HL-60 (cell line): ENCODE data around the gene ZNF181.

ENCODE experiments used
- POLR2AphosphoS5 ChIP-seq: IDR thresholded peaks from 2 replicates; pipeline ENCODE4 v1.6.1; 2012; ENCODE audit warnings: low read depth
- TF ChIP-seq, protein P1 (sequence below): IDR thresholded peaks from one replicate; pipeline ENCODE4 v1.5.1; 2011; ENCODE audit warnings: low read length, control low read depth, inconsistent platforms; ENCODE audit not compliant: insufficient read depth
- TF ChIP-seq, protein P2 (sequence below): IDR thresholded peaks from 2 replicates; pipeline ENCODE4 v1.6.1; 2012; ENCODE audit warnings: low read depth; ENCODE audit not compliant: insufficient replicate concordance

DNA sequence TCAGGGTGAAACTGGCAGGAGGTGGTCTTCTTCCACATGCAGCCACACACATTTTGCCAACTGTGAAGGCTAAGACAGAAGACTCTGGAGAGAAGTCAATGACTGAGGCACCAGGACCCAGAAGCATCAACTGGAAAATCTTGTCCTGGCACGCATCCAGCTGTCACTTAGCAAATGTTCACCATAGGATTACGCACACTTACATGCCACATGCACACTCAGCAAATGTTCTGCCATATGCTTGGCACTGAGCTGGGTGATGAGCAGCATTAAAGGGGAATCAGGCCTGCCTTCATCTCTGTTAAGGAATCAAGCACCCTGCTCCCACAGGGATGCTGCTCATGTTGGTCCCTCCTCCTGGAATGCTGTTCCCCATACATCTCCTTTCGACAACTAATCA is 33.9 kb downstream of the ZNF181 start:
- TF ChIP-seq, protein P1, sequence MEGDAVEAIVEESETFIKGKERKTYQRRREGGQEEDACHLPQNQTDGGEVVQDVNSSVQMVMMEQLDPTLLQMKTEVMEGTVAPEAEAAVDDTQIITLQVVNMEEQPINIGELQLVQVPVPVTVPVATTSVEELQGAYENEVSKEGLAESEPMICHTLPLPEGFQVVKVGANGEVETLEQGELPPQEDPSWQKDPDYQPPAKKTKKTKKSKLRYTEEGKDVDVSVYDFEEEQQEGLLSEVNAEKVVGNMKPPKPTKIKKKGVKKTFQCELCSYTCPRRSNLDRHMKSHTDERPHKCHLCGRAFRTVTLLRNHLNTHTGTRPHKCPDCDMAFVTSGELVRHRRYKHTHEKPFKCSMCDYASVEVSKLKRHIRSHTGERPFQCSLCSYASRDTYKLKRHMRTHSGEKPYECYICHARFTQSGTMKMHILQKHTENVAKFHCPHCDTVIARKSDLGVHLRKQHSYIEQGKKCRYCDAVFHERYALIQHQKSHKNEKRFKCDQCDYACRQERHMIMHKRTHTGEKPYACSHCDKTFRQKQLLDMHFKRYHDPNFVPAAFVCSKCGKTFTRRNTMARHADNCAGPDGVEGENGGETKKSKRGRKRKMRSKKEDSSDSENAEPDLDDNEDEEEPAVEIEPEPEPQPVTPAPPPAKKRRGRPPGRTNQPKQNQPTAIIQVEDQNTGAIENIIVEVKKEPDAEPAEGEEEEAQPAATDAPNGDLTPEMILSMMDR = no peak
- TF ChIP-seq POLR2AphosphoS5 = no peak
- TF ChIP-seq, protein P2, sequence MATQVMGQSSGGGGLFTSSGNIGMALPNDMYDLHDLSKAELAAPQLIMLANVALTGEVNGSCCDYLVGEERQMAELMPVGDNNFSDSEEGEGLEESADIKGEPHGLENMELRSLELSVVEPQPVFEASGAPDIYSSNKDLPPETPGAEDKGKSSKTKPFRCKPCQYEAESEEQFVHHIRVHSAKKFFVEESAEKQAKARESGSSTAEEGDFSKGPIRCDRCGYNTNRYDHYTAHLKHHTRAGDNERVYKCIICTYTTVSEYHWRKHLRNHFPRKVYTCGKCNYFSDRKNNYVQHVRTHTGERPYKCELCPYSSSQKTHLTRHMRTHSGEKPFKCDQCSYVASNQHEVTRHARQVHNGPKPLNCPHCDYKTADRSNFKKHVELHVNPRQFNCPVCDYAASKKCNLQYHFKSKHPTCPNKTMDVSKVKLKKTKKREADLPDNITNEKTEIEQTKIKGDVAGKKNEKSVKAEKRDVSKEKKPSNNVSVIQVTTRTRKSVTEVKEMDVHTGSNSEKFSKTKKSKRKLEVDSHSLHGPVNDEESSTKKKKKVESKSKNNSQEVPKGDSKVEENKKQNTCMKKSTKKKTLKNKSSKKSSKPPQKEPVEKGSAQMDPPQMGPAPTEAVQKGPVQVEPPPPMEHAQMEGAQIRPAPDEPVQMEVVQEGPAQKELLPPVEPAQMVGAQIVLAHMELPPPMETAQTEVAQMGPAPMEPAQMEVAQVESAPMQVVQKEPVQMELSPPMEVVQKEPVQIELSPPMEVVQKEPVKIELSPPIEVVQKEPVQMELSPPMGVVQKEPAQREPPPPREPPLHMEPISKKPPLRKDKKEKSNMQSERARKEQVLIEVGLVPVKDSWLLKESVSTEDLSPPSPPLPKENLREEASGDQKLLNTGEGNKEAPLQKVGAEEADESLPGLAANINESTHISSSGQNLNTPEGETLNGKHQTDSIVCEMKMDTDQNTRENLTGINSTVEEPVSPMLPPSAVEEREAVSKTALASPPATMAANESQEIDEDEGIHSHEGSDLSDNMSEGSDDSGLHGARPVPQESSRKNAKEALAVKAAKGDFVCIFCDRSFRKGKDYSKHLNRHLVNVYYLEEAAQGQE = no peak
